ENCODE measurements around the gene CSAD.

CSAD gene

GRCh38 chr12:53198486-53199110 lies 17.9 kb upstream of the CSAD start:
- peak; percentile 60 for DNase-seq

DNA sequence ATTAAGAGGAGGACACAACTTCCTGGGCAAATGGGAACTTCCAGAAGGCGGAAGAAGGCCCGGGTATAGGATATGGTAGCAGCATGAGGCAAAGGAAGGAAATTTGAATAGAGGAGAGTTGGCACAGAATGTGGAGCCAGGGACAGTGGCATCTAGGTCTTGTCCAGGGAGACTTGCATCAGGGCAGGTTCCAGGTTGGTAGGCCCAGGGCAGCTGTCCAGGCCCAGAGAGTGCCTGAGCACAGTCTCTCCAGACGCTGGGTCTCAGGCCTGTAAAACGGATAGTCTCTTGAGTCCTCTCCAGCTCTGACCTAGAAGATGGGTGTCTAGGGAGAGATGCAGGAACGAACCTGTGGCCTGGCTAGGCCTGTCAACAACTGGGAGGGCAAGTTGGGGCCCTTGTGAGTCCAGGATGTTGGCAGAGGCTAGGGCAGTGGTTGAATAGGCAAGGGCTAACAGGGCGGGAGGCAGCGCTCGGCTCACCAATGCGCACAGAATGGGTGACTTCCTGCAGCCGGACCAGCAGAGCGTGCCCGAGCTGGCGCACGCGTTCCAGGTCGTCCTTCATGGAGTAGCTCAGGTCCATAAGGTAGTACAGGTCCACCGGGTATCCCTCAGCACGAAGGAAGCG lies 16.4 kb upstream of the CSAD start:
- no peak for DNase-seq

DNA sequence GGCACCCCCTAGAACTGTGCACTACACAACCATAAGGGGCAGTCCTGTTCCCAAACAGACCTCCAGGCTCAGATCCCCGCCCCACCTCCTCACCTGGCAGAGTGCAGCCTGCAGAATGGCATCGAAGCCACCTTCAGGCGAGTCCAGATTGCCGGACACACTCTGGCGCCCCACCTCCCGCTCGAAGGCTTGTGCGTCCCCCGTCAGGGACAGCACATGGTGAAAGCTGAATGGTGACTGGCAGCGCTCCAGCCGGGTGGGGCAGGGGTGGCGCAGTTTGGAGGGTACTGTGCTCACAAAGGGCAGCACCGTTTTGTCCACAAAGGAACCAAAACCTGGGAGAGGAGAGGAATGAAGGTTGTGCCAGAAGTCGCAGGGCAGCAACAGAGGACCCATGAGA lies 15.8 kb upstream of the CSAD start:
- no peak for DNase-seq

DNA sequence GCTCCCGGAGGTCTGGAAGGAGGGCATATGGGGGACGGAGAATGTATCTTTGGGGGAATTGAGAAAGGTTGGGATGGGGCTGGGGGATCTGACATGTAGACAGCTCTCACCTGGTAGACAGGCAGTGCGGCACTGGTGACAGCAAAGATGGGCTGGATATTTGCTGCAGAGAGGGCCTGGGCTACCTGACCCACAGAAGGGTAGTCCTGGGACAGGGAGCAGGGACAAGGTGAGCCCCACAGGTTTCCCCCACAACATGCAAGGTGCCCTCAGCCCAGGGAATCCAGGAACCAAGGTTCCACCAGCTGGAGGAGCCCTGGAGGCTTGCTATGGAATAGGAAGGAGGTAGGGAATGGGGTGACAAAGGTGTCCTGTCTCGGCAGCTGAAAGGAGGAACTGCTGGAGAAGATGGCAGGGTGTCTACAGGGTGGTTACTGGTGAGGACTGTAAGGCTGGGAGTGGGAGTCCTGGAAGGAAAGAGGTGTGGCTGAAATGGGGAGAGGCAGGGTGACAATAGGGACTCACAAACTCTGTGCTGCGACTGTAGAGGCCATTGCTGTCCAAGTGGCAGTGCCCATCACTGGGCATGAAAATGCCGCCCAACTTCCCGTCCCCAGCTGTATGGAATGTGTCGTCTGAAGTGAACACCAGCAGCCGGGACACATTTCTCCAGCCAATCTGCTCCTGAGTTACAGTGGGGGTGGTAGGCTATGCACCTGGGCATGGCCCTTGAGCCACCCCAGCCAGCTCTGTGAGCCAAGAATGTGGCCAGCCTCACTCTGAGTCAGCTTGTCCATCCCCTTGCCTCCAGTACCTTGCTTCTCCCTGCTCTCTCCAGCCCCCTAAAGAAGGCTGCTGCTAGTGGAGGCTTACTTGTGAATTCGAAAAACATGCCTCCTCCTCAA lies 15.0 kb upstream of the CSAD start:
- no peak for DNase-seq

- DNase-seq = no peak
Measured at GRCh38 chr12:53194973-53195372, 14.2 kb upstream of the CSAD start.

GRCh38 chr12:53193985-53194716 lies 13.4 kb upstream of the CSAD start:
- no peak for DNase-seq

GRCh38 chr12:53193040-53193439 lies 12.3 kb upstream of the CSAD start:
- no peak for DNase-seq

- DNase-seq = no peak
Measured at GRCh38 chr12:53192531-53193021, 11.9 kb upstream of the CSAD start.

GRCh38 chr12:53191885-53192530 lies 11.3 kb upstream of the CSAD start:
- no peak for DNase-seq

DNA sequence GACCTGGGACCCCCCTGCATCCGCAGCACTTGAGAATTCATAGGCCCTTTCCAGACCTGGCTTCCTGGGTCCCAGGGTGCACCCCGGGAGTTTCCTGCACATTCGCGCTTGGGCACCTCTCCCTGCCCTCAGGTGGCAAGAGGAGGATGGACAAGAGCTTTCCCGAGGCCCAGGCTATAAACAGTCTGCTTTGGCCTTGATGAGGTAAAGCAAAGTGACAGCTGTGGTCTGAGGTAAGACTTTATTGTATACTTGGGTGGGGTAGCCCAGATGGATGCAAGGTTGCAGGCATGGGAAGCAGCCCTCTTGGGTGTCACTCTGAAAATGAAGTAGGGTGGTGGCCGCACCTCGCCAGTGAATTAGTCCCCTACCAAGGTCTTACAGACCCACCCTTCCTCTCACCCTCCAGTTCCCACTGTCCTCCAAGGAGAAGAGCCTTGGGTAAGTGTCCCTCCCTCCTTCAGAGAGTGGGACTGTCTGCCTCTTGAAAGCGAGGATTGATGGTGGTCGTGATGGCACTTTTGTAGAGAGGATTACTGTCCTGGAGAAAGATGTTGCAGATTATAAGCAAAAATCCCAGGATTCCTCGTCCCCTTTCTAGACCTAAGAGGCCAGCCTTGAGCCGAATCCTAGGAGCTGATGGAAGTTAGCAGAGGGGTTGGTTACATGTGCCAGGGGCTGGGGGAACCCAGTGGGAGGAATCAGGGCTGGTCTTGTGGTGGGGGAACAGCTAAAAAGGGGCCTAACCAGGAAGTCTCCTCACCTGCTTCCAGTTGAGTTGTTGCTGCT lies 10.6 kb upstream of the CSAD start:
- DNase-seq = no peak

- DNase-seq = no peak
Measured at GRCh38 chr12:53190108-53190729, 9.5 kb upstream of the CSAD start.

DNA sequence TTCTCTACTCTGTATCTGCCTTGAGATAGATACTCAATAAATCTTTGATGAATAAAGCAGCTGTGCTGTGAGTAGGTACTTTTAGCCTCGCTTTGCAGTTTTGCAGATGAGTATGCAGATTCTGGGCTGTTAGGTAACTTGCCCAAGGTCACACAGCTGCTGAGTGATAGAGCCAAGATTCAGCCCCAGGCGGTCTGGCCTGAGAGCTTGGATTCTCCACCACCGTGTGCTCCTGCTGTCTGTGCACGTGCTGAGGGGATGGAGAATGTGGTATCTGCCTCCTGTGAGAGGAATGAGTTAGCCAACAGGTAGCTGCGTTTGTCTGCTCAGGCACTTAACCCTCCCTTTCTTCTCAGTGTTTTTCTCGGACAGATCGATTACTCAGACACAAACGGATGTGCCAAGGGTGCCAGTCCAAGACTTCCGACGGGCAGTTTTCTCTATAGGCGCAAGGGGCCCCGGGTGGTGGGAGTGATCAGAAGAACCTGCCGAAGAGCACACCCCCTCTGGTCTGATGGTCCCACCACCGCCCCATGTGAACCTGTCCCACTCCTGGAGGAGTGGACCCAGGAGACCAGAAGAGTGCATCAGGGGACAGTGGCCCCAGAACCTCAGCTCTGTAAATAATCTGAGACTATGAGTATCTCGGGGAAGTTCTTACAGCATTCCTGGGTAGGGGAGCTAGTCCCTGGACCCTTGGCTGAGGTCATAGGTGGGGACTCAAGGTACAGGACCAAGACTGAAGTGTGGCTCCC lies 6.6 kb upstream of the CSAD start:
- no peak for DNase-seq

GRCh38 chr12:53186745-53187144 lies 6.0 kb upstream of the CSAD start:
- DNase-seq = no peak

DNA sequence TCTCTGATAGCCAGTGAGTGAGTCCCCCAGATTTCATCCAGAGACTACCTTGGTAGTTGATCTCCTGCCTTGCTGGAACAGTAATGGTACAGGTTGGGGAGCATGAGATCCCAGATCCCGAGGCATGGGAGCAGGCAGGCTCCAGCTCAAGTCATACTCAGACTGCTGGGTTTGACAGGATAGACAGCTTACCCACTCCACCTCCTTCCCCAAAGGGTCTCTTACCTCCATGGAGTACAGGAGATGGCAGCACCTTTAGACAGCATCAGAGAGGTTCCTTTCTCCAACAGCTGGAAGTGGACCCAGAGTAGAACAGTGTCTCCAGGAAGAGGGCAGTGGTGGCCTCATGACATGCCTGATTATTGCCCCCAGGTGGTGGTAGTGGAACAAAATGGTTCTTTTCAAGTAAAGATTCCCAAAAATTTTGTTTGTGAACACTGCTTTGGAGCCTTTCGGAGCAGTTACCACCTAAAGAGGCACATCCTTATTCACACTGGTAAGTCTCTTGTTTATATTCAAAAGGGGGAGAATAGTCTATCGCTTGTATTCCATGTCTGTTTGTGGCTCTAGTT lies 4.9 kb upstream of the CSAD start:
- no peak for DNase-seq

GRCh38 chr12:53184828-53185227 lies 4.1 kb upstream of the CSAD start:
- no peak for DNase-seq

DNA sequence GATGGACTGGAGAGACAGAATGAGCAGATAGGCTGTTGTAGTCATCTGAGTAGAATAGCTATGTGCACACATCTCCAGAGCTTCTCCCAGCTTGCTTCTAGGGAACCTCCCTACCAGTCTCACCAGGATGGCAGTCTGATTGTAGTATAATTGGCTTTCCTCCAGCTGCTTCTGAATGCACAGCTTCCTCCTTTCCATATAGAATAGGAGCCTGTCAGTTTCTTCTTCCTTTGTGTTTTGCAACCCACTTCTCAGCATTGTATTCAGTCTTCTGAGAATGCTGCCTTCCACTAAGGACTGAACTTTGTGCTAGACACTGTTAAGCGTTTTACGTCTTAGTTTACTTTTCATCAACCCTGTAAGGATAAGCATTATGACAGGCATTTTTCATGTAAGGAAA lies 2.2 kb upstream of the CSAD start:
- peak; percentile 23 for DNase-seq

DNA sequence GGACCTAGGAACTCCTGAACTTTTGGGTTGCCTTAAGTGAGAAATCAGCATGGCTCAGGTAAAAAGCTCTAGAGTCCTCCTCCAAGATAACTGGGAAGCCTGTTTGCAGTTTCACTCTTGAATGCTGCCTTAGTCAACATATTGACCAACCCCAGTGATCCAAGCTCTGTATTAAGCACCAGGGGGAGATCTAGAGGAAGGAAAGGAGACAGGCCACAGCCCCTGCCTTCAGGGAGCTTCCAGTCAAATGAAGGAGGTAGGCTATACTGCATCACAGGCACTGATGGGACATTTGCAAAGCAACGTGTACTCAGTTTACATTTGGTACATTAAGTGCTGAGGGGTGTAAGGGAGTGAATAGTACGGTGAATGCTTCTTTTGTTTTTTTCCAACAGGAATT lies 1.2 kb upstream of the CSAD start:
- DNase-seq = no peak

DNA sequence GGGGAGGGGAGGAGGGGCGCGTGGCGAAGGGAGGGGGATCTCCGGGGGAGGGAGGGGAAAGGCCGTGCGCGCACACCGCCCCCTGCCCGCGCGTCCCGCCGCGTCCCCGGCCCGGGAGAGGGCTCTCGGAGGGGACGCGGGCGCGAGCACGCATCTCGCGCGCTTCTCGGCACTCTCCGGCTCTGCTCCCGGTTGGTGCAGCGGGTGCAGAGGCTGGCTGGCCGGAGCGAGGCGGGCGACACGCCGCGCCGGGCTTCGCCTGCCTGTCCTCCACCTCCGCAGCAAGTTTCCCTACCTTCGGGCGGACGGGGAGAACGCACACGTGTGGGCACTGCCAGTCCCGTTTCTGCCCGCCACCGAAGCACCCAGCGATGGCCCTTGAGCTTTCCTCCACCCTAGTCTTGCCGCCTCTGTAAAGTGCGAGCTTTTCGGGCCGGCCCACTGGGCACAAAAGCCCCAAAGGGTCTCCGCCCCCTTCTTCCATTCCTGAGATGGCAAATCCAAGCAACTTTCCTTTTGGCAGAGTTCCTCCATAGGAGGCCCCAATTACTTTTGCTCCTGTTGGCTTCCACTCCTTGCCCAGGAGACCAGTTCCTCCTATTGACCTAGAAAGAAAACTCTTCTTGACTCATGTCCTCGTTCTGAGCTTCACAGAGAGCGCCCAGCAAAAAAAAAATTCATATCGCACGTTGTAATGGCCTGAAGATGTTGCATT lies 363 bp upstream of the CSAD start:
- DNase-seq = peak; percentile 83

GRCh38 chr12:53179687-53180219 lies 972 bp downstream of the CSAD start:
- no peak for DNase-seq
